Erythroblast (primary cell): ENCODE data around the gene SIRT5.

Experiments
- DNase-seq, 2 experiments: peaks; one replicate each; lab custom pipeline; 2025; lab: John Stamatoyannopoulos, UW
- GATA1 ChIP-seq: IDR thresholded peaks from 2 replicates; pipeline ENCODE4 v1.6.1; 2011; ENCODE audit warnings: low read depth, mild to moderate bottlenecking, control low read depth, low read length, moderate library complexity
- POLR2A ChIP-seq: IDR thresholded peaks from 2 replicates; pipeline ENCODE4 v1.6.1; 2011; ENCODE audit warnings: mild to moderate bottlenecking, low read length

Gene SIRT5

DNA sequence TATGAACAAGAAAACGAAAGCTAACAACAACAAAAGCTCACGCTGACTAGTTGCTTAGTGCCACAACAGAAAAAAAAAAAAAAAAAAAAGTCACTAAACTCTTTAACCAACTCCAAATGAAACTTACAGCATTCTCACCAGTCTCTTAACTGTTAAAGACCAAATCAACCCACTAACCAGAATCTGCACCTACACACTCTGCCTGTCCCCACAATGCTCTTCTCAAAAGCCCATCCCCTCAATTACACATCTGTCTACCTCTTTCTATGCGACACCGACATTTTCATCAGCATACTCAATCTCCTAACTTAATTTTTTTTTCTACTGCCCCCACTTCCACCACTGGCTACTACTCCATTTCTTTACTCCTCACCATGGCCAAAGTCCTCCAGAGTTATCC lies 75.0 kb downstream of the SIRT5 start:
- DNase-seq, result no peak
- TF ChIP-seq GATA1 (no peak), POLR2A (no peak)

DNA sequence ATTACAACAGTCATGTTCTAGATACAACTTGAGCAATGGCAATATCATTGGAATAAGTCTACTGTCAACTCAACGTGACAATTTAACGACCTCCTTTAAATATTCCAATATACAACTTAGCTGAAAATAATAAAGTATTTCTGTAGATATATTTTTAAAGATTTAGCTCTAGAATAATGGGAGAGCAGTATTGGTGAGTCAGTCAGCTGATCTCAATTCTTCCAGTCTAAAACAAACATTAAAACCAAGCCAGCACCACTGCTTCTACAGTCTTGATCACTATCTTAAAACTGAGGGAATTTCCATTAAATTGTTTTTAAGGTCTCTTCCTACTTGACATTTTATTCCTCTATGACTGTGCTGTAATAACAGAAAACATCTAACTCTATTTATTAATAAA lies 78.9 kb downstream of the SIRT5 start:
- DNase-seq, result no peak
- TF ChIP-seq POLR2A, result no peak
- no peak for TF ChIP-seq GATA1

DNA sequence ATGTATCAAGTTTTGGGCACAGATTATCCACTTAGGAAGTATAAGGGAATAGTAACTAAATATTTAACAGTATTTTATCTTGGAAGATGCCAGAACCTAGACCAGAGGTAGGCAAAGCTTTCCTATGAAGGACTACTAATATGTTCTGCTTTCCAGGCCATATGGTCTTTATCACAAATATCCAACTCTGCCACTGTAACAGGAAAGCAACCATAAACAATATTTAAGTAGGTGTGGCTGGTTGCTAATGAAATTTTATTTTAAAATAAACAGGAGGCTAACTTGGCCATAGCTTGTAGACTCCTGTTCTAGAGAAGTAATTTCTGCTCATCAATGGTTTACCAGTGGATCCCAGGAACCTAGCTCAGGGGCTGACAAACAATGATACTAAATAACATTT lies 80.1 kb downstream of the SIRT5 start:
- DNase-seq, result no peak
- TF ChIP-seq POLR2A (no peak), GATA1 (no peak)

DNA sequence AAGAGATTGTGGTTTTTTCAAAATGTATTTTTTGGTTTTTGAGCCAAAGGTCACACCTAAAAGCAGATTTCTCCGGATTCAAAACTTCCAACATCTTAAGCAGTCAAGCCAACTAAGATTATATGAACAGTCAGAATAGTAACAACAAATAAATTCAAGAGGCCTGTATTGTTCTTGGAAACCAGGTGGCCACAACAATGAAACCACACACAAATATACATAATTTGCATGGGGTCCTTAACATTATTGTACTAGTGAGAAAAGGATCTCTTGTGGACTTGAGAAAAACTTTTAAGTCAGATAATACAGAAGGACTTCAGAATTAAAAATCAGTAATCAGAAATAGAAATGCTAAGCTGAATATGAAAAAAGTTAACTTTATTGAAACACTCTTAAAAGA lies 81.3 kb downstream of the SIRT5 start:
- TF ChIP-seq GATA1, result no peak
- TF ChIP-seq POLR2A, result no peak
- no peak for DNase-seq

DNA sequence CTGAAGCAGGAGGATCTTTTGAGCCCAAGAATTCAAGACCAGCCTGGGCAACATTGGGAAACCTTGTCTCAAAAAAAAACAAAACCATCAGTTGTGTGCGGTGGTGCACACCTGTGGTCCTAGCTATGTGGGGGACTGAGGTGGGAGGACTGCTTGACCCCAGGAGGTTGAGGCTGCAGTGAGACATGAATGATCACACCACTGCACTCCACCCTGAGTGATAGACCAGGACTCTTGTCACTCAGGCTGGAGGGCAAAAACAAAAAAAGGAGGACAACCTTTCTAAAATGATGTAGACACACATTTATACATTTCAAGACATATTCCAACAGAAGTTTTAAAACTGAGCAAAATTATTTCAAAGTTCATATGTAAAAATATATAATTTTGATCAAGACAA lies 85.9 kb downstream of the SIRT5 start:
- no peak for DNase-seq
- TF ChIP-seq POLR2A, result no peak
- no peak for TF ChIP-seq GATA1

DNA sequence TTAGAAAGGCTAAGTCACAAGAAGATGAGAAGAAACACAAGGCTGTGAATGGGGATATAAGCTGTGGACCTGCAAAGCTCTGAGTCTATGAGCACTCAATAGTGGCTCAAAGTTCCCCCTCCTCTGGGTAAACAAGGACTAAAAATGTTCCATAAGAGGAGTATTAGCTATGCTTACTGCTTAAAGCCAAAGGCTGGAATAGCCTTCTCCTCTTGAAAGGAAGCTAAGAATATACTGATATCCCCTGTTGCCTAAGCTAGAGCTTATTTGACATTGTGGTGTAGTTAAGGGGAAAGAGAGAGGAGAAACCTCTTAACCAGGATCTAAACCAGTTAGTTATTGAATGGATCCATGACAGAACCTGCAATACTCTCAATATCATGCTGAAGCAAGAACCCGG lies 86.5 kb downstream of the SIRT5 start:
- no peak for DNase-seq
- no peak for TF ChIP-seq POLR2A
- TF ChIP-seq GATA1, result no peak

DNA sequence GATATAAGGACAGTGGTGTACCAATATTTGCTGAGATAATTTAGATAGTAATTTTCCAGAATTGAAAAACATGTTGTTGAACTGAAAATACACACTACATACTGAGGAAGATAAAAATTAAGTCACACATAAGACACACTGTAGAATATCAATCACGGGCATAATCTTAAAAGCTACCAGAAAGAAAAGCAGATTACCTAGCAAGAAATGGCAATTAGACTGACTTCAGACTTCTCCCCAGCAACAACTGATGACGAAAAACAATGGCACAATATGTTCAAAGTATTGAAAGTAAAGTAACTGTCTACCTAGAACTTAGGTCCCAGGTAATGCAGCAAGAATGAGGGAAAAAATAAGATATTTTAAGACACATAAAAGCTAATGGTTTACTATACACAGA lies 87.2 kb downstream of the SIRT5 start:
- TF ChIP-seq POLR2A (no peak), GATA1 (no peak)
- no peak for DNase-seq

DNA sequence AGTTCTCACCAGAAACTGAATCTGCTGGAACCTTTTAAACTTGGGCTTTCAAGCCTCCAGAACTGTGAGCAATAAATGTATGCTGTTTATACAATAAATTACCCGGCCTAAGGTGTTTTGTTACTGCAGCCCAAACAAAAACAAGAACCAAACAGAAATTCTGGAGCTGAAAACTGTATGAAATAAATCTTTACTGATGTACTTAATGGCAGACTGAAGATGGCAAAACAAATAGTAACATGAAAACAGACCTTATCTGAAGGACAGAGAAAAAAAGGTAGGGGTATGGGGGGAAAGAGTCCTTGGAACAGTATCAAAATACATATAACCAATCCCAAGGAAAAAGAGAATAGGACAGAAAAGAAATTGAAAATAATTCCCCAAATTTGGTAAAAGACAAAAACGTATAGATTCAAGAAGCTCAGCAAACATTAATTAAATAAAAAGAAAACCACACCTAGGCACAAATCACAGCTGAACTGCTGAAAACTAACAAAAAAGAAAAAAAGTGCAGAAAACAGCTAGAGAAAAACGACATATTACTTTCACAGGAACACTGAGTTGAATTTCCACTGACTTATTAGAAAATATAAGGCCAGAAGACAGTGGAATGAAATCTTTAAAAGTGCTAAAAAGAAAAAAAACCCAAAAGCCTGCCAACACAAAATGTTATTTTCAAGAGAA lies 88.4 kb downstream of the SIRT5 start:
- no peak for DNase-seq
- TF ChIP-seq GATA1, result no peak
- TF ChIP-seq POLR2A, result no peak

DNA sequence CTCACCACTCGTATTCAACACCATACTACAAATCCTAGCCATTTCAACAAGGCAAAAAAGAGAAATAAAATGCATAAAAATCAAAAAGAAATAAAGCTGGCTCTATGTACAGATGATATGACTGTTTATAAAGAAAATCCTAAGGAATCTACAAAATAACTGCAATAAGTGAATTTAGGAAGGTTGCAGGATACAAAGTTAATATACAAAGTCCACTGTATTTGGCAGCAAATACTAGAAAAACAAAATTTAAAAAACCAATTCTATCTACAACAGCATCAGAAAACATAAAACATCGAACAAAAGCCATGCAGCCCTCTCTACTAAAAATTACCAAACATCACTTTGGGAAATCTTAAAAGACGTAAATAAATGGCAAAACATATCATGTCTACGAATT lies 89.6 kb downstream of the SIRT5 start:
- TF ChIP-seq GATA1 (no peak), POLR2A (no peak)
- no peak for DNase-seq
